Parathyroid adenoma (tissue), 2 donors: ENCODE measurements around the gene PRR20G.

ENCODE experiments used
- H2AFZ ChIP-seq: fragments of 300-600 bp; sonication (generic); one replicate; pipeline ENCODE4 v1.7.0; 2017; ENCODE audit warnings: antibody characterized with exemption, mild to moderate bottlenecking
- H3K27ac ChIP-seq: fragments of 300-600 bp; sonication (generic); one replicate; pipeline ENCODE4 v1.7.0; 2017
- H3K27me3 ChIP-seq: fragments of 300-600 bp; sonication (generic); one replicate; pipeline ENCODE4 v1.7.0; 2017; ENCODE audit warnings: low read length; ENCODE audit not compliant: control insufficient read depth, insufficient read depth
- H3K36me3 ChIP-seq: fragments of 300-600 bp; sonication (generic); one replicate; pipeline ENCODE4 v1.7.0; 2017; ENCODE audit warnings: low read length; ENCODE audit not compliant: control insufficient read depth, insufficient read depth
- H3K4me1 ChIP-seq: fragments of 300-600 bp; sonication (generic); one replicate; pipeline ENCODE4 v1.7.0; 2017; ENCODE audit warnings: control low read depth
- H3K4me2 ChIP-seq: fragments of 300-600 bp; sonication (generic); one replicate; pipeline ENCODE4 v1.7.0; 2017; ENCODE audit warnings: low read length
- H3K4me3 ChIP-seq: fragments of 300-600 bp; sonication (generic); one replicate; pipeline ENCODE4 v1.7.0; 2017; ENCODE audit warnings: low read depth, low read length
- H3K79me2 ChIP-seq: fragments of 300-600 bp; sonication (generic); one replicate; pipeline ENCODE4 v1.7.0; 2017; ENCODE audit warnings: control low read depth
- H3K9ac ChIP-seq: fragments of 300-600 bp; sonication (generic); one replicate; pipeline ENCODE4 v1.7.0; 2017; ENCODE audit warnings: mild to moderate bottlenecking
- H3K9me3 ChIP-seq: fragments of 300-600 bp; sonication (generic); one replicate; pipeline ENCODE4 v1.7.0; 2017; ENCODE audit warnings: low read length; ENCODE audit not compliant: control insufficient read depth
- CTCF ChIP-seq: fragments of 300-600 bp; sonication (generic); IDR thresholded peaks from one replicate; pipeline ENCODE4 v1.7.0; 2017; ENCODE audit warnings: antibody characterized with exemption, mild to moderate bottlenecking
- donor health status: primary hyperparathyroidism.

PRR20G gene

GRCh38 chr3:127306361-127307111 lies 18.7 kb upstream of the PRR20G start:
- Histone ChIP-seq H2AFZ (no peak overlapping the region), H3K79me2 (no peaks in the 10 kb centered on the region), H3K27ac (no peak overlapping the region), H3K36me3 (no peaks in the 10 kb centered on the region), H3K4me3 (no peak overlapping the region), H3K4me1 (no peaks in the 10 kb centered on the region), H3K27me3 (no peaks in the 10 kb centered on the region), H3K4me2 (no peak overlapping the region), H3K9ac (no peak overlapping the region), H3K9me3 (no peaks in the 10 kb centered on the region)
- no peak for TF ChIP-seq CTCF

- Histone ChIP-seq H2AFZ (no peak overlapping the region), H3K27me3 (no peaks in the 10 kb centered on the region), H3K27ac (no peak overlapping the region), H3K4me3 (no peak overlapping the region), H3K36me3 (no peaks in the 10 kb centered on the region), H3K4me1 (no peaks in the 10 kb centered on the region), H3K9me3 (no peaks in the 10 kb centered on the region), H3K9ac (no peak overlapping the region), H3K4me2 (no peak overlapping the region), H3K79me2 (no peaks in the 10 kb centered on the region)
- no peak for TF ChIP-seq CTCF
Measured at GRCh38 chr3:127305499-127306060, 17.7 kb upstream of the PRR20G start.

DNA sequence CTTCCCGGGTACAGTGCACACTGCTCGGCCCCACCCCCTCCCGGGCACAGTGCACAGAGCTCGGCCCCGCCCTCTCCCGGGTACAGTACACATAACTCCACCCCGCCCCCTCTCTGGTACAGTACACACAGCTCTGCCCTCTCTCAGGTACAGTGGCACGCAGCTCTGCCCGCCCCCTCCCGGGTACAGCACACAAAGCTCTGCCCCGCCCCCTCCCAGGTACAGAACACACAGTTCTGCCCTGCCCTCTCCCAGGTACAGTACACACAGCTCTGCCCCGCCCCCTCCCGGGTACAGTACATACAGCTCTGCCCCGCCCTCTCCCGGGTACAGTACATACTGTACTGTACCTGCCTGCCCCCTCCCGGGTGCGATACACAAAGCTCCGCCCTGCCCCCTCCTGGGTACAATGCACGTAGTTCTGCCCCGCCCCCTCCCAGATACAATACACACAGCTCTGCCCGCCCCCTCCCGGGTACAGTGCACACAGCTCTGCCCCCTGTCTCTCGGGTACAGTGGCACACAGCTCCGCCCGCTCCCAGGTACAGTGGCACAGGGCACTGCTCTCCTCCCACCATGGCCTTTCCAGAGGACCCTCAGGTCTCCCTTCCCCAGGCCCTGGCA lies 16.4 kb upstream of the PRR20G start:
- Histone ChIP-seq H3K4me3 (no peak overlapping the region), H3K36me3 (no peaks in the 10 kb centered on the region), H3K79me2 (no peaks in the 10 kb centered on the region), H3K4me2 (no peak overlapping the region), H3K27ac (no peak overlapping the region), H2AFZ (no peak overlapping the region), H3K9me3 (no peaks in the 10 kb centered on the region), H3K4me1 (no peaks in the 10 kb centered on the region), H3K27me3 (no peaks in the 10 kb centered on the region), H3K9ac (no peak overlapping the region)
- TF ChIP-seq CTCF = no peak

DNA sequence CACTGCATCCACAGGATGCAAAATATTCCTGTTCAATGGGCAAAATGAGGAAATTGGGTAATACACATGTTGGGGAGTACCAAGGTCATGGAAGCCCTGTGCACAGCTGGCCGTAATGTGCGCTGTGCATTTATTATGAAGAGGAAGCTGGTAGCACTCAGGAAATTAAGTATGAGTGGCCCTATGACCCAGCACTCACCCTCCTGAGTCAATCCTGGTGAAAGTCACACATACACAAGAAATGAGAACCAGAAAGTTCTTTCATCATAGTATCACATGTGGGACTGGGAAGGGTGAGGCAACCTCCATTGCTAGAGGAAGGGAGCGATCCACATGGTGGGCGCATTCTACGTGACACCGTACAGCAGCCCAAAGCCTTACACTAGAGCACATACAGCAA lies 11.4 kb upstream of the PRR20G start:
- Histone ChIP-seq H3K4me2 (no peak overlapping the region), H3K4me3 (no peak overlapping the region), H2AFZ (no peak overlapping the region), H3K79me2 (no peaks in the 10 kb centered on the region), H3K9ac (no peak overlapping the region), H3K27ac (no peak overlapping the region), H3K27me3 (no peaks in the 10 kb centered on the region), H3K36me3 (no peaks in the 10 kb centered on the region), H3K4me1 (no peaks in the 10 kb centered on the region), H3K9me3 (no peaks in the 10 kb centered on the region)
- no peak for TF ChIP-seq CTCF
